Measurements from ENCODE around the gene CHMP3.
"Not testable (repeated sequence)": the region's sequence is repeated elsewhere in the genome, so short reads cannot be mapped to it uniquely, and the experiment has no call there.

The CHMP3 gene

DNA sequence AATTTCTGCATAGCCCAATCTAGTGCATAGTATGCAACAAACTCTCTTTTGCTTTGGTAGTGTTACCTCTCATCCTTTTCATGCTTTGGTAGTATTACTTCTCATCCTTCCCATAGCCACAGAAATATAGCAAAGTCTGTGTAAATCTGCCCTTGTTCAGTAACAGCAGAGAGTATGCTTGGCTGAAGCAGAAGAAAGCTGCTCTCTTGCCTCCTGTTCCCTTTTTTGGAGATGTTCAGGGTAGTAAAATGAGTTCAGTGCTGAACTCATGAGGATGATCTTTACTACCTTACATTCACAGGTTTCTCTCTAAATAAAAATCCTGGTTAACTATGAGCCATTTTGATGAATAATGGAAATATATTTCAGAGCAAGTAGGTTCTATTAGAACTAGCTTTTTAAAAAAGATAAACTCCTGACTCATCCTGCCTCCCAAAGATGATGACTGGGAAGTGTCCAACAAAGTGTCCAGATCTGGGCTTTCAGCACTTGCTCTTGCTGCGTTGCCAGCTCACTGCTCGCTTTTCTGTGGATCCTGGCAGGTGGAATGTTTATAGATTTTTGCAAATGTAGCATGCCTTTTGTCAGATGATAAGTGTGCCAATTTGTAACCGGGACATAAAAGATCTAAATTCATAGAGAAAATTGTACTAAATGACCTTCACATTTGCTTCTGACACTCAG lies 29.4 kb upstream of the CHMP3 start:
- Histone ChIP-seq H3K4me3 (replicated peaks; ENCODE audit: insufficient read depth, low read length) (no peak overlapping the region), H3K27me3 (ENCODE audit: insufficient read depth, poor library complexity, severe bottlenecking) (no peaks in the 10 kb centered on the region), H3K27ac (replicated peaks) (no peak overlapping the region)
- DNase-seq (ENCODE audit: low read depth in 1 of 2, low spot score in 1 of 2): no peak
- TF ChIP-seq POLR2AphosphoS5 (IDR thresholded peaks at IDR 0.05; ENCODE audit: low read depth): no peak
- TF ChIP-seq, protein P1, sequence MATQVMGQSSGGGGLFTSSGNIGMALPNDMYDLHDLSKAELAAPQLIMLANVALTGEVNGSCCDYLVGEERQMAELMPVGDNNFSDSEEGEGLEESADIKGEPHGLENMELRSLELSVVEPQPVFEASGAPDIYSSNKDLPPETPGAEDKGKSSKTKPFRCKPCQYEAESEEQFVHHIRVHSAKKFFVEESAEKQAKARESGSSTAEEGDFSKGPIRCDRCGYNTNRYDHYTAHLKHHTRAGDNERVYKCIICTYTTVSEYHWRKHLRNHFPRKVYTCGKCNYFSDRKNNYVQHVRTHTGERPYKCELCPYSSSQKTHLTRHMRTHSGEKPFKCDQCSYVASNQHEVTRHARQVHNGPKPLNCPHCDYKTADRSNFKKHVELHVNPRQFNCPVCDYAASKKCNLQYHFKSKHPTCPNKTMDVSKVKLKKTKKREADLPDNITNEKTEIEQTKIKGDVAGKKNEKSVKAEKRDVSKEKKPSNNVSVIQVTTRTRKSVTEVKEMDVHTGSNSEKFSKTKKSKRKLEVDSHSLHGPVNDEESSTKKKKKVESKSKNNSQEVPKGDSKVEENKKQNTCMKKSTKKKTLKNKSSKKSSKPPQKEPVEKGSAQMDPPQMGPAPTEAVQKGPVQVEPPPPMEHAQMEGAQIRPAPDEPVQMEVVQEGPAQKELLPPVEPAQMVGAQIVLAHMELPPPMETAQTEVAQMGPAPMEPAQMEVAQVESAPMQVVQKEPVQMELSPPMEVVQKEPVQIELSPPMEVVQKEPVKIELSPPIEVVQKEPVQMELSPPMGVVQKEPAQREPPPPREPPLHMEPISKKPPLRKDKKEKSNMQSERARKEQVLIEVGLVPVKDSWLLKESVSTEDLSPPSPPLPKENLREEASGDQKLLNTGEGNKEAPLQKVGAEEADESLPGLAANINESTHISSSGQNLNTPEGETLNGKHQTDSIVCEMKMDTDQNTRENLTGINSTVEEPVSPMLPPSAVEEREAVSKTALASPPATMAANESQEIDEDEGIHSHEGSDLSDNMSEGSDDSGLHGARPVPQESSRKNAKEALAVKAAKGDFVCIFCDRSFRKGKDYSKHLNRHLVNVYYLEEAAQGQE (IDR thresholded peaks at IDR 0.05; ENCODE audit: insufficient replicate concordance, low read depth): no peak
- no peak for TF ChIP-seq GABPA (IDR thresholded peaks at IDR 0.05; ENCODE audit: low read depth)
- 0 out of 2 replicates have a peak, but pooled peaks have one; percentile 14 for TF ChIP-seq SPI1 (IDR thresholded peaks at IDR 0.05; ENCODE audit: borderline replicate concordance, low read depth)
- TF ChIP-seq, protein P2, sequence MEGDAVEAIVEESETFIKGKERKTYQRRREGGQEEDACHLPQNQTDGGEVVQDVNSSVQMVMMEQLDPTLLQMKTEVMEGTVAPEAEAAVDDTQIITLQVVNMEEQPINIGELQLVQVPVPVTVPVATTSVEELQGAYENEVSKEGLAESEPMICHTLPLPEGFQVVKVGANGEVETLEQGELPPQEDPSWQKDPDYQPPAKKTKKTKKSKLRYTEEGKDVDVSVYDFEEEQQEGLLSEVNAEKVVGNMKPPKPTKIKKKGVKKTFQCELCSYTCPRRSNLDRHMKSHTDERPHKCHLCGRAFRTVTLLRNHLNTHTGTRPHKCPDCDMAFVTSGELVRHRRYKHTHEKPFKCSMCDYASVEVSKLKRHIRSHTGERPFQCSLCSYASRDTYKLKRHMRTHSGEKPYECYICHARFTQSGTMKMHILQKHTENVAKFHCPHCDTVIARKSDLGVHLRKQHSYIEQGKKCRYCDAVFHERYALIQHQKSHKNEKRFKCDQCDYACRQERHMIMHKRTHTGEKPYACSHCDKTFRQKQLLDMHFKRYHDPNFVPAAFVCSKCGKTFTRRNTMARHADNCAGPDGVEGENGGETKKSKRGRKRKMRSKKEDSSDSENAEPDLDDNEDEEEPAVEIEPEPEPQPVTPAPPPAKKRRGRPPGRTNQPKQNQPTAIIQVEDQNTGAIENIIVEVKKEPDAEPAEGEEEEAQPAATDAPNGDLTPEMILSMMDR (IDR thresholded peaks at IDR 0.05; ENCODE audit: insufficient read depth, low read length): no peak

DNA sequence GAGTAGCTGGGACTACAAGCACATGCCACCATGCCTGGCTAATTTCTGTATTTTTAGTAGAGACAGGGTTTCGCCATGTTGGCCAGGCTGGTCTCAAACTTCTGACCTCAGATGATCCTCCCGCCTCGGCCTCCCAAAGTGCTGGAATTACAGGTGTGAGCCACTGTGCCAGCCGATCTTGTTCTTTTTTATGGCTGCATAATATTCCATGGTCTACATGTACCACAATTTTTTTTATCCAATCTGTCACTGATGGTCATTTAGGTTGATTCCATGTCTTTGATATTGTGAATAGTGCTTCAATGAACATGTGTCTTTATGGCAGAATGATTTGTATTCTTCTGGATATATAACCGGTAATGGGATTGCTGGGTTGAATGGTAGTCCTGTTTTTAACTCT lies 26.5 kb upstream of the CHMP3 start:
- not testable (repeated sequence) for H3K4me3 ChIP-seq (replicated peaks; ENCODE audit: insufficient read depth, low read length); DNase-seq (ENCODE audit: low read depth in 1 of 2, low spot score in 1 of 2); H3K27me3 ChIP-seq (ENCODE audit: insufficient read depth, poor library complexity, severe bottlenecking); H3K27ac ChIP-seq (replicated peaks)

DNA sequence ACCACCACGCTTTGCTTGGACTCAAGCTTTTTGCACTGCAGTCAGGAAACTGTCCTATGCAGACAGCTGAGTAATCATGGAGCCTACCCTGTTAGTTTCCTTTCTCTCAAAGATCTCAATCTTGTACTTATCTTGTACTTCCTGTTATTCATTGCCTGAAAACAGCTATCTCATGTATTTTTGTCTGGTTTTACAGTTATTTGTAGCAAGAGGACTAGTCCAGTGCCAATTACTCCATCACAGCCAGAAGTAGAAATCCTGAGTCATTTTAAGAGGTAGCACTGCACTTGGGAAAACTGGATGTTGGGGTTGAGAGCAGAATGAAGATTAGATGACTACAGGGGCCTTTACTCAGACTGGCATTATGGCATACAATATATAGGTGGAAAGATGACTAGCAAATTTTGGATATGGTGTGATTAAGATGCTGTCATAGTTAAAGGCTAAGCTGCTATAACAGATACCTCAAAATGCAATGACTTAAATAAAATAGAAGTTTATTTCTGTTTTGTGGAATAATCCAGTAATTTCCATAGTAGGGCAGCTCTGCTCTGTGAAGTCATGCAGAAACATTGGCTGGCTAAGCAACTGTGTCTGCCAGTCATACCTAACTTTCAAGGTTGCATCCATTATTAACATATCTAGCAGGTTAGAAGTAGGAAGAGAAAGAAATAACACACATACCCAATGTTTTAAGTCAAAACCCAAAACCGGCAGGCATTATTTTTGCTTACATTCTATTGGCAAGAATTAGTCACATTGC lies 21.1 kb upstream of the CHMP3 start:
- TF ChIP-seq POLR2AphosphoS5 (IDR thresholded peaks at IDR 0.05; ENCODE audit: low read depth) (no peak), GABPA (IDR thresholded peaks at IDR 0.05; ENCODE audit: low read depth) (no peak), SPI1 (IDR thresholded peaks at IDR 0.05; ENCODE audit: borderline replicate concordance, low read depth) (no peak)
- TF ChIP-seq, protein P2 (IDR thresholded peaks at IDR 0.05; ENCODE audit: insufficient read depth, low read length): no peak
- TF ChIP-seq, protein P1 (IDR thresholded peaks at IDR 0.05; ENCODE audit: insufficient replicate concordance, low read depth): no peak
- peak overlapping the region; percentile 35 for H3K27ac ChIP-seq (replicated peaks)
- DNase-seq (ENCODE audit: low read depth in 1 of 2, low spot score in 1 of 2): peak in 1 of 2 experiments; percentile 22

DNA sequence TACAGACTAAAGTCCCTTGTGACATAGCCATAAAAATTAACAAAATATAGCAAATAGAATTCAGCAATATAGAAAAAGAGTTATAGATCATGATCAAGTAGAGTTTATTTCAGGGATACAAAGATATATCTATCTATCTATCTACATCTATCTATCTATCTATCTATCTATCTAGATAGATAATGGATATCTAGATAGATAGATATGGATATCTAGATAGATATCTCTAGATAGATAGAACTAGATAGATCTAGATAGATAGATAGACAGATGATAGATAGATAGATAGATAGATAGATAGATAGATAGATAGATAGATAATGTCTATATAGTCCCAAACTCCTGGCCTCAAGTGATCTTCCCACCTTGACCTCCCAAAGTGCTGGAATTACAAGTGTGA lies 17.3 kb upstream of the CHMP3 start:
- no peak for DNase-seq (ENCODE audit: low read depth in 1 of 2, low spot score in 1 of 2)
- no peak overlapping the region for H3K4me3 ChIP-seq (replicated peaks; ENCODE audit: insufficient read depth, low read length)
- no peaks in the 10 kb centered on the region for H3K27me3 ChIP-seq (ENCODE audit: insufficient read depth, poor library complexity, severe bottlenecking)
- no peak overlapping the region for H3K27ac ChIP-seq (replicated peaks)
- TF ChIP-seq SPI1 (IDR thresholded peaks at IDR 0.05; ENCODE audit: borderline replicate concordance, low read depth) (no peak), POLR2AphosphoS5 (IDR thresholded peaks at IDR 0.05; ENCODE audit: low read depth) (no peak), GABPA (IDR thresholded peaks at IDR 0.05; ENCODE audit: low read depth) (no peak)
- TF ChIP-seq, protein P1 (IDR thresholded peaks at IDR 0.05; ENCODE audit: insufficient replicate concordance, low read depth): no peak
- TF ChIP-seq, protein P2 (IDR thresholded peaks at IDR 0.05; ENCODE audit: insufficient read depth, low read length): no peak

More for the DNA sequence above, 21.1 kb upstream of the CHMP3 start:
- H3K27me3 ChIP-seq (ENCODE audit: insufficient read depth, poor library complexity, severe bottlenecking): no peaks in the 10 kb centered on the region
- H3K4me3 ChIP-seq (replicated peaks; ENCODE audit: insufficient read depth, low read length): no peak overlapping the region

Measured in HL-60 (cell line).